ENCODE results near the gene TTYH3.

Gene TTYH3

DNA sequence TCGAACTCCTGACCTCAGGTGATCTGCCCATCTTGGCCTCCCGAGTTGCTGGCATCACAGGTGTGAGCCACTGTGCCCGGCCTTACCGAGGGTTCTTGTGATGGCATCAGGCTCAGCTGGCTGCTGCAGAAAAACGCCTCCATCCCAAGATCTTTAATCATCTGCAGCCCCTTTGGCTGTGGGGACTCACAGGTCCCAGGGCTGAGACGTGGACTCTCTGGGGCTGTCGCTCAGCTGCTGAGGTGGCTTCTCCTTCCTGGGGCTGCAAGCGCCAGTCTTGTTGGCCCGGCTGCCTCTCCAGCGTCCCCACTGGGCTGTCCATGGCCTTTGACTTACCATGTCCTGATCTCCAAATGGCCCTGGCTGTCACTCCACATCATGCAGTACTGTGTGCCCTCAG, 76.3 kb downstream of the TTYH3 start:
- Histone ChIP-seq H3K27ac (ENCODE audit: poor library complexity, severe bottlenecking) (no peak overlapping the region), H3K27me3 (ENCODE audit: insufficient read depth, poor library complexity, severe bottlenecking) (no peaks in the 10 kb centered on the region), H3K4me1 (ENCODE audit: insufficient read depth, poor library complexity, severe bottlenecking) (no peaks in the 10 kb centered on the region), H3K9me3 (ENCODE audit: severe bottlenecking) (no peaks in the 10 kb centered on the region), H3K4me3 (ENCODE audit: severe bottlenecking) (no peak overlapping the region), H3K36me3 (ENCODE audit: low read depth) (no peaks in the 10 kb centered on the region)
- TF ChIP-seq, protein P1, sequence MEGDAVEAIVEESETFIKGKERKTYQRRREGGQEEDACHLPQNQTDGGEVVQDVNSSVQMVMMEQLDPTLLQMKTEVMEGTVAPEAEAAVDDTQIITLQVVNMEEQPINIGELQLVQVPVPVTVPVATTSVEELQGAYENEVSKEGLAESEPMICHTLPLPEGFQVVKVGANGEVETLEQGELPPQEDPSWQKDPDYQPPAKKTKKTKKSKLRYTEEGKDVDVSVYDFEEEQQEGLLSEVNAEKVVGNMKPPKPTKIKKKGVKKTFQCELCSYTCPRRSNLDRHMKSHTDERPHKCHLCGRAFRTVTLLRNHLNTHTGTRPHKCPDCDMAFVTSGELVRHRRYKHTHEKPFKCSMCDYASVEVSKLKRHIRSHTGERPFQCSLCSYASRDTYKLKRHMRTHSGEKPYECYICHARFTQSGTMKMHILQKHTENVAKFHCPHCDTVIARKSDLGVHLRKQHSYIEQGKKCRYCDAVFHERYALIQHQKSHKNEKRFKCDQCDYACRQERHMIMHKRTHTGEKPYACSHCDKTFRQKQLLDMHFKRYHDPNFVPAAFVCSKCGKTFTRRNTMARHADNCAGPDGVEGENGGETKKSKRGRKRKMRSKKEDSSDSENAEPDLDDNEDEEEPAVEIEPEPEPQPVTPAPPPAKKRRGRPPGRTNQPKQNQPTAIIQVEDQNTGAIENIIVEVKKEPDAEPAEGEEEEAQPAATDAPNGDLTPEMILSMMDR (IDR thresholded peaks at IDR 0.05; ENCODE audit: poor library complexity, severe bottlenecking) = no peak
- ATAC-seq (ENCODE audit: low read depth) (no peak), DNase-seq (ENCODE audit: low spot score) (no peak)

DNA sequence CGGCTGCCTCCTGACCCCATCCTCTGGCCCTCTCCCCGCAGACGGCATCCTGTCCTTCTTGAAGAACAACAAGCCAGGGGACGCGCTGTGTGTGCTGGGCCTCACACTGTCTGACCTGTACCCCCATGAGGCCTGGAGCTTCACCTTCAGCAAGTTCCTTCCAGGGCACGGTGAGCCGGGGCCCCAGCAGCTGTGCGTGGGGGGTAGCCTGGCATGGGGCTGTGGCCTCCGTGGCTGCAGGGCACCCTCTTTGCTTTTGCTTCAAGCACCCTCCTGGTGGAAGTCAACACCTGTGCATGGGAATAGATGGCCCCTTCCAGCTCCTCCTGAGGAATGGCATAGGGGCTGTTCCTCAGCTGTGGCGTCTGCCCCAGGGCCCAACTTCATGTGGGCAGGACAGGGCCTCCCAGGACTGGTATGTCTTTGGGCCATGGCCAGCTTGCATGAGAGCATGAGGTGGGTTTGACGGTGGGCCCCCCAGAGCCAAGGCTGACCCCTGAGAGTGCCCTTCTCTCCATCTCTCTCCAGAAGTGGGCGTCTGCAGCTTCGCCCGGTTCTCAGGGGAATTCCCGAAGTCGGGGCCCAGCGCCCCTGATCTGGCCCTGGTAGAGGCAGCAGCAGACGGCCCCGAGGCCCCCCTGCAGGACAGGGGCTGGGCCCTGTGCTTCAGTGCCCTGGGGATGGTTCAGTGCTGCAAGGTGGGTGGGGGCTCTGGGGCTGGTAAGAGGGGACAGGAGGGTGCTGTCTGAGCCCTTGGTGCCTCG, 76.9 kb downstream of the TTYH3 start:
- Histone ChIP-seq H3K4me1 (ENCODE audit: insufficient read depth, poor library complexity, severe bottlenecking) (no peaks in the 10 kb centered on the region), H3K9me3 (ENCODE audit: severe bottlenecking) (no peaks in the 10 kb centered on the region), H3K27ac (ENCODE audit: poor library complexity, severe bottlenecking) (no peak overlapping the region), H3K27me3 (ENCODE audit: insufficient read depth, poor library complexity, severe bottlenecking) (no peaks in the 10 kb centered on the region), H3K36me3 (ENCODE audit: low read depth) (no peaks in the 10 kb centered on the region), H3K4me3 (ENCODE audit: severe bottlenecking) (no peak overlapping the region)
- ATAC-seq (ENCODE audit: low read depth) (no peak), DNase-seq (ENCODE audit: low spot score) (no peak)
- TF ChIP-seq, protein P1 (IDR thresholded peaks at IDR 0.05; ENCODE audit: poor library complexity, severe bottlenecking) = no peak

DNA sequence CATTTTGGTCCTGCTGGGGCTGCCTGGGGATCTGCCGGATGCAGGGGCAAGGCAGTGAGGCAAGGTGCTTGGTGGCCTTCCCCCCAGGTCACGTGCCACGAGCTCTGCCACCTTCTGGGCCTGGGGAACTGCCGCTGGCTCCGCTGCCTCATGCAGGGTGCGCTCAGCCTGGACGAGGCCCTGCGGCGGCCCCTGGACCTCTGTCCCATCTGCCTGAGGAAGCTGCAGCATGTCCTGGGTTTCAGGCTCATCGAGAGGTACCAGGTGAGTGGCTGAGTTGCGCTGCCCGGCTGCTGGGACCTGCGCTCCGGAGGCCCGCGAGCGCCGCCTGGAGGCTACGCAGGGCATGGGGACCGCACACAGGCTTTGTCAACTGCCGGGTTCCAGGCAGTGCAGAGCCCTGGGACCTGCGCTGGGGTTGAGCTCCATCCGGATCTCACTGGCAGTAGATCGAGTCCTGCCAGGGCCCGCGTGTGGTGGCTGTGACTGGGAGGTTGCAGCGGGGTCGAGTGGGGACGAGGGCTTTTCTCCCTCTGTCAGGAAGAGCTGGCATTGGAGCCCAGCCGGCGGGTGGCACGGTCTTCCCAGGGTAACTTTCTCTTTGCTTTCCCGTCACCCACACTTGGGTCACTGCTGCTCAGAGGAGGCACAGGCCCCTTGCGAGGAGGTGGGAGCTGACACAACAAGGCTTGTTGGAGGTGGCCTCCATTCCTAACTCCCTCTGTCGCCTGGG, 77.9 kb downstream of the TTYH3 start:
- ATAC-seq (ENCODE audit: low read depth) (peak; percentile 65), DNase-seq (ENCODE audit: low spot score) (peak; percentile 67)
- H3K4me1 ChIP-seq (ENCODE audit: insufficient read depth, poor library complexity, severe bottlenecking) = no peaks in the 10 kb centered on the region
- H3K4me3 ChIP-seq (ENCODE audit: severe bottlenecking) = no peak overlapping the region
- TF ChIP-seq, protein P1 (IDR thresholded peaks at IDR 0.05; ENCODE audit: poor library complexity, severe bottlenecking) = peak; percentile 76
- H3K9me3 ChIP-seq (ENCODE audit: severe bottlenecking) = no peaks in the 10 kb centered on the region
- no peak overlapping the region for H3K27ac ChIP-seq (ENCODE audit: poor library complexity, severe bottlenecking)
- no peaks in the 10 kb centered on the region for H3K27me3 ChIP-seq (ENCODE audit: insufficient read depth, poor library complexity, severe bottlenecking)
- H3K36me3 ChIP-seq (ENCODE audit: low read depth) = no peaks in the 10 kb centered on the region

DNA sequence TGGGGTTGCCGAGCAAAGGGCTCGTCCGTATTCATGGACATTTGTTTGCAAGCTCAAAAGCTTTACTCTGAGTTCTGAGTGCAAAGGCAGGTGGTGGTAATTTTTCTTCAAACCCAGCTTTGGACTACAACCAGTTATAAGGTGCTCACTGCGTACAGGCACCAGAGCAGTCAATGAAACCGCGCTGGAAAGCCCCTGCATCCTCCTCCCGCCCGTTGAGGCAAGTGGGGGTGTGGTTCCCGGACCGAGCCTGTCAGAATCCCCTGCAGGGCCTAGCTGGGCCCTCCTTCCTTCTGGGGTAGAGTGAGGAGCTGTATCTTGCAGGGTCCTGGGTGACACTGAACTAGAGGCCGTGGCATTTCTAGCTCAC, 78.5 kb downstream of the TTYH3 start:
- TF ChIP-seq, protein P1 (IDR thresholded peaks at IDR 0.05; ENCODE audit: poor library complexity, severe bottlenecking) = no peak
- ATAC-seq (ENCODE audit: low read depth) = no peak
- H3K4me3 ChIP-seq (ENCODE audit: severe bottlenecking) = no peak overlapping the region
- H3K27me3 ChIP-seq (ENCODE audit: insufficient read depth, poor library complexity, severe bottlenecking) = no peaks in the 10 kb centered on the region
- H3K27ac ChIP-seq (ENCODE audit: poor library complexity, severe bottlenecking) = no peak overlapping the region
- H3K36me3 ChIP-seq (ENCODE audit: low read depth) = no peaks in the 10 kb centered on the region
- no peaks in the 10 kb centered on the region for H3K4me1 ChIP-seq (ENCODE audit: insufficient read depth, poor library complexity, severe bottlenecking)
- DNase-seq (ENCODE audit: low spot score) = no peak
- no peaks in the 10 kb centered on the region for H3K9me3 ChIP-seq (ENCODE audit: severe bottlenecking)
